ENCODE data around the gene CDCA8.
A peak's percentile ranks its signal among the peaks of the same experiment; 100 is the strongest.

DNA sequence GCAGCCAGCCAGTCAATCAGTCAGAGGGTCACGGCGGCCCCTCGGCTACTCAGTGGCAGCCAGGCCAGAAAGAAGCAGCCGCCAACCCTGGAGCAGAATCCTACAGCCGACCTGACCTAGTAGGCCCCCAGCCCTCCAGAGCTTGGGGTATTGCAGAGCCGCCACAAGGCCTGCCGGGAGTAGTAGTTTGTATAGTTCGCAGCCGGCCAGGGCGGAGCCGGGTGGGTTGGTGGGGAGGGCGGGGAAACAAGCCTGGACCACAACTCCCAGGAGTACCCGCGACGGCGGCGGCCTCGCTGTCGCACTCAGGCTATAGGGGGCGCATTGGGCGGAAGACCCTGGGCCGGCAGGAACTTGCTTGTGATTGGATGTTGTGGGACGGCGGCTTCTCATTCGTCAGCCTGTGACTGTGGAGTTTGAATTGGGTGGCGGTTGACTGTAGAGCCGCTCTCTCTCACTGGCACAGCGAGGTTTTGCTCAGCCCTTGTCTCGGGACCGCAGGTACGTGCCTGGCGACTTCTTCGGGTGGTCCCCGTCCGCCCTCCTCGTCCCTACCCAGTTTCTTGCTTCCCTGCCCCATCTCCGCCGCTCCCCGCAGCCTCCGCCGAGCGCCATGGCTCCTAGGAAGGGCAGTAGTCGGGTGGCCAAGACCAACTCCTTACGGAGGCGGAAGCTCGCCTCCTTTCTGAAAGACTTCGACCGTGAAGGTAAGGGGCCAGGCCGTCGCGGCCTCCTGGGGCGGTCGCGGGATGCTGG is at the start of gene CDCA8:
- TF ChIP-seq, protein P1, sequence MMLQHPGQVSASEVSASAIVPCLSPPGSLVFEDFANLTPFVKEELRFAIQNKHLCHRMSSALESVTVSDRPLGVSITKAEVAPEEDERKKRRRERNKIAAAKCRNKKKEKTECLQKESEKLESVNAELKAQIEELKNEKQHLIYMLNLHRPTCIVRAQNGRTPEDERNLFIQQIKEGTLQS (IDR thresholded peaks at IDR 0.05), result no peak
- TF ChIP-seq POLR2AphosphoS5 (IDR thresholded peaks at IDR 0.05; ENCODE audit: low read depth, low read length) (peak; percentile 94), CEBPB (IDR thresholded peaks at IDR 0.05; ENCODE audit: low read depth) (no peak), POLR2A (IDR thresholded peaks at IDR 0.05; ENCODE audit: borderline replicate concordance, extremely low read depth, insufficient read depth, insufficient read length) (peak; percentile 84), TCF7L2 (IDR thresholded peaks at IDR 0.05; ENCODE audit: borderline replicate concordance, extremely low read depth, insufficient read depth, insufficient read length) (no peak)
- TF ChIP-seq, protein P2, sequence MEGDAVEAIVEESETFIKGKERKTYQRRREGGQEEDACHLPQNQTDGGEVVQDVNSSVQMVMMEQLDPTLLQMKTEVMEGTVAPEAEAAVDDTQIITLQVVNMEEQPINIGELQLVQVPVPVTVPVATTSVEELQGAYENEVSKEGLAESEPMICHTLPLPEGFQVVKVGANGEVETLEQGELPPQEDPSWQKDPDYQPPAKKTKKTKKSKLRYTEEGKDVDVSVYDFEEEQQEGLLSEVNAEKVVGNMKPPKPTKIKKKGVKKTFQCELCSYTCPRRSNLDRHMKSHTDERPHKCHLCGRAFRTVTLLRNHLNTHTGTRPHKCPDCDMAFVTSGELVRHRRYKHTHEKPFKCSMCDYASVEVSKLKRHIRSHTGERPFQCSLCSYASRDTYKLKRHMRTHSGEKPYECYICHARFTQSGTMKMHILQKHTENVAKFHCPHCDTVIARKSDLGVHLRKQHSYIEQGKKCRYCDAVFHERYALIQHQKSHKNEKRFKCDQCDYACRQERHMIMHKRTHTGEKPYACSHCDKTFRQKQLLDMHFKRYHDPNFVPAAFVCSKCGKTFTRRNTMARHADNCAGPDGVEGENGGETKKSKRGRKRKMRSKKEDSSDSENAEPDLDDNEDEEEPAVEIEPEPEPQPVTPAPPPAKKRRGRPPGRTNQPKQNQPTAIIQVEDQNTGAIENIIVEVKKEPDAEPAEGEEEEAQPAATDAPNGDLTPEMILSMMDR (IDR thresholded peaks at IDR 0.05 in 2 of 3, conservative IDR thresholded peaks at IDR 0.05 in 1 of 3; ENCODE audit: borderline replicate concordance in 1 of 3, insufficient read depth in 1 of 3, low read depth in 2 of 3, low read length in 2 of 3), result peak in 2 of 3 experiments; percentile 52 to 67; a peak in 4 of 6 replicates
